Effector memory CD4-positive, alpha-beta T cell (primary cell): ENCODE results near the gene LHFPL6.
"Not testable (repeated sequence)": the region's sequence is repeated elsewhere in the genome, so short reads cannot be mapped to it uniquely, and the experiment has no call there.

ENCODE experiments used
- DNase-seq, 3 donors: peaks; one replicate each; pipeline ENCODE4 v3.0.0-alpha.2; 2020
- H3K27ac ChIP-seq: 2 replicates; pipeline ENCODE4 v1.7.0; 2013; ENCODE audit warnings: mild to moderate bottlenecking, low read length, moderate library complexity; ENCODE audit not compliant: insufficient read depth, poor library complexity, severe bottlenecking
- H3K27me3 ChIP-seq: replicated peaks from 2 replicates; pipeline ENCODE4 v1.7.0; 2013; ENCODE audit warnings: mild to moderate bottlenecking, low read length; ENCODE audit not compliant: insufficient read depth, control insufficient read depth, poor library complexity, severe bottlenecking
- H3K36me3 ChIP-seq: 2 replicates; pipeline ENCODE4 v1.7.0; 2013; ENCODE audit warnings: mild to moderate bottlenecking, low read length, moderate library complexity; ENCODE audit not compliant: control insufficient read depth, insufficient read depth
- H3K4me1 ChIP-seq: 2 replicates; pipeline ENCODE4 v1.7.0; 2013; ENCODE audit warnings: low read length, mild to moderate bottlenecking; ENCODE audit not compliant: control insufficient read depth, insufficient read depth, poor library complexity, severe bottlenecking
- H3K4me3 ChIP-seq: 2 replicates; pipeline ENCODE4 v1.7.0; 2013; ENCODE audit warnings: low read length, low read depth, mild to moderate bottlenecking; ENCODE audit not compliant: insufficient read depth, poor library complexity, severe bottlenecking
- H3K9me3 ChIP-seq: 2 replicates; pipeline ENCODE4 v1.7.0; 2013; ENCODE audit warnings: mild to moderate bottlenecking, low read length, moderate library complexity; ENCODE audit not compliant: control insufficient read depth

Gene LHFPL6

GRCh38 chr13:39353988-39354387 lies 249.0 kb downstream of the LHFPL6 start:
- Histone ChIP-seq H3K27me3 (no peaks in the 10 kb centered on the region), H3K4me1 (no peaks in the 10 kb centered on the region), H3K27ac (no peak overlapping the region), H3K9me3 (no peaks in the 10 kb centered on the region), H3K4me3 (no peak overlapping the region), H3K36me3 (no peaks in the 10 kb centered on the region)
- no peak for DNase-seq

GRCh38 chr13:39350461-39350881 lies 252.5 kb downstream of the LHFPL6 start:
- Histone ChIP-seq H3K4me3 (no peak overlapping the region), H3K4me1 (no peaks in the 10 kb centered on the region), H3K27ac (no peak overlapping the region), H3K9me3 (no peaks in the 10 kb centered on the region), H3K36me3 (no peaks in the 10 kb centered on the region), H3K27me3 (no peaks in the 10 kb centered on the region)
- DNase-seq, result no peak

GRCh38 chr13:39349391-39349960 lies 253.5 kb downstream of the LHFPL6 start:
- no peak for DNase-seq
- no peaks in the 10 kb centered on the region for H3K27me3 ChIP-seq
- H3K27ac ChIP-seq, result no peak overlapping the region
- no peaks in the 10 kb centered on the region for H3K36me3 ChIP-seq
- no peaks in the 10 kb centered on the region for H3K4me1 ChIP-seq
- no peaks in the 10 kb centered on the region for H3K9me3 ChIP-seq
- no peak overlapping the region for H3K4me3 ChIP-seq

- H3K4me1 ChIP-seq, result no peaks in the 10 kb centered on the region
- H3K4me3 ChIP-seq, result no peak overlapping the region
- no peak for DNase-seq
- H3K27me3 ChIP-seq, result no peaks in the 10 kb centered on the region
- H3K36me3 ChIP-seq, result no peaks in the 10 kb centered on the region
- no peaks in the 10 kb centered on the region for H3K9me3 ChIP-seq
- no peak overlapping the region for H3K27ac ChIP-seq
Measured at GRCh38 chr13:39347926-39348901, 254.8 kb downstream of the LHFPL6 start.

- H3K27me3 ChIP-seq, result no peaks in the 10 kb centered on the region
- H3K36me3 ChIP-seq, result no peaks in the 10 kb centered on the region
- H3K27ac ChIP-seq, result no peak overlapping the region
- no peak for DNase-seq
- H3K4me1 ChIP-seq, result no peaks in the 10 kb centered on the region
- no peaks in the 10 kb centered on the region for H3K9me3 ChIP-seq
- no peak overlapping the region for H3K4me3 ChIP-seq
Measured at GRCh38 chr13:39345982-39346381, 257.0 kb downstream of the LHFPL6 start.

- Histone ChIP-seq H3K4me1 (no peaks in the 10 kb centered on the region), H3K4me3 (no peak overlapping the region), H3K36me3 (no peaks in the 10 kb centered on the region), H3K9me3 (no peaks in the 10 kb centered on the region), H3K27ac (no peak overlapping the region), H3K27me3 (no peaks in the 10 kb centered on the region)
- DNase-seq, result no peak
Measured at GRCh38 chr13:39341251-39341650, 261.7 kb downstream of the LHFPL6 start.

- not testable (repeated sequence) for H3K4me3 ChIP-seq, H3K36me3 ChIP-seq, H3K4me1 ChIP-seq, H3K27ac ChIP-seq, H3K9me3 ChIP-seq, DNase-seq, H3K27me3 ChIP-seq
Measured at GRCh38 chr13:39338114-39338513, 264.9 kb downstream of the LHFPL6 start.

GRCh38 chr13:39336937-39337336 lies 266.1 kb downstream of the LHFPL6 start:
- no peaks in the 10 kb centered on the region for H3K36me3 ChIP-seq
- no peaks in the 10 kb centered on the region for H3K9me3 ChIP-seq
- no peaks in the 10 kb centered on the region for H3K4me1 ChIP-seq

GRCh38 chr13:39336207-39336606 lies 266.8 kb downstream of the LHFPL6 start:
- H3K4me3 ChIP-seq, result no peak overlapping the region
- H3K9me3 ChIP-seq, result no peaks in the 10 kb centered on the region
- no peak overlapping the region for H3K27ac ChIP-seq
- no peak for DNase-seq
- no peaks in the 10 kb centered on the region for H3K27me3 ChIP-seq
- no peaks in the 10 kb centered on the region for H3K36me3 ChIP-seq
- H3K4me1 ChIP-seq, result no peaks in the 10 kb centered on the region

More at GRCh38 chr13:39336937-39337336, 266.1 kb downstream of the LHFPL6 start:
- Histone ChIP-seq H3K27ac (no peak overlapping the region), H3K27me3 (no peaks in the 10 kb centered on the region), H3K4me3 (no peak overlapping the region)
- DNase-seq, result no peak

GRCh38 chr13:39335721-39336120 lies 267.3 kb downstream of the LHFPL6 start:
- Histone ChIP-seq H3K36me3 (no peaks in the 10 kb centered on the region), H3K27me3 (no peaks in the 10 kb centered on the region), H3K4me3 (no peak overlapping the region), H3K9me3 (no peaks in the 10 kb centered on the region), H3K4me1 (no peaks in the 10 kb centered on the region), H3K27ac (no peak overlapping the region)
- DNase-seq, result no peak
